Measurements from ENCODE around the gene ESYT2. TPM values are rescaled to one million over a fixed set of nuclear protein-coding genes. Genes with fewer than 3 reads are reported as not detected.

ESYT2 gene
- total RNA-seq, 1 experiment from 2014 or later, result 162 TPM

DNA sequence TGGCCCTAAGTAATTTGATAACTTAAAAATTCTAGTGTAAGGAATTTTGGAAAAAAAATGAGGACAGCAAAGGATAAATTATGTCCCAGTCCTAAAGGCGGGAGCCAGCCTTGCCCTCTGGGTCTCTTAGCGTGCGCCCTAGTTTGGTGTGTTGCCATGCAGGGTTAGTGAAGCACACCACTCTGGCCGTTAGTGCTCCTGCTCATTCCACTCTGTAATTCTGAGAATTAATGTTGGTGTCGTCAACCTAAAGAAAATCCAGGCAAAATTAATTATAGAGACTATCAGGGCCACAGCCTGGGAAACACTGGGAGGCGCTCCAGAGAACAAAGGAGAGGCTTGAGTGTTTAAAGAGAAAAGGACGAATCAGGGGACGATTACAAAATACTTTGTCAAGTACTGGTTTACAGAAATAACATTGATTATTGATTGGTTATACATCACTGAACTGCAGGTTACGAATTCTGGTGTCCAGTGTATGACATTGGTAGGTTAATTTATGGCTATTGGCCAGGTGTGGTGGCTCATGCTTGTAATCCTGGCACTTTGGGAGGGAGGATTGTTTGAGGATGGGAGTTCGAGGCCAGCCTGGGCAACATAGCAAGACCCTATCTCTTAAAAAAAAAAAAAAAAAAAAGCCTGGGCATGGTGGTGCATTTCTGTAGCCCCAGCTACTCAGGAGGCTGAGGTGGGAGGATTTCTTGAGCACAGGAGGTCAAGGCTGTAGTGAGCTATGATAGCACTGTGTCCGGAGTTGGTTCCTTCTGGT is 32.8 kb upstream of the ESYT2 start:
- POLR2A ChIA-PET (ENCODE audit: unreplicated experiment), result no interaction called here

GRCh38 chr7:158861004-158861787 is 31.9 kb upstream of the ESYT2 start:
- BruUV-seq (replicated peaks), result no TSS peak
- POLR2A ChIA-PET (ENCODE audit: unreplicated experiment), result interaction anchor here (0.5 to 0.6 kb wide), 2 partner anchors 78 to 97 kb away, joined by 6 read pairs; no protein-coding TSS in a partner anchor
- peaks cover 57% of the 10 kb centered on the region for H3F3A ChIP-seq (ENCODE audit: insufficient read depth, low read depth)
- DNase-seq, result no peak
- 0 out of 2 replicates have a peak, but pooled peaks cover 4% of the 10 kb centered on the region for H3K36me3 ChIP-seq (ENCODE audit: low read depth)
- peaks cover 42% of the 10 kb centered on the region for H3K4me1 ChIP-seq (replicated peaks; ENCODE audit: insufficient read depth)
- no peaks in the 10 kb centered on the region for H3K9me2 ChIP-seq (ENCODE audit: insufficient read depth)
- H3K4me3 ChIP-seq, result no peak overlapping the region
- no peak for TF ChIP-seq EZH2 (IDR thresholded peaks at IDR 0.05; ENCODE audit: low read depth)
- TF ChIP-seq, protein P1, sequence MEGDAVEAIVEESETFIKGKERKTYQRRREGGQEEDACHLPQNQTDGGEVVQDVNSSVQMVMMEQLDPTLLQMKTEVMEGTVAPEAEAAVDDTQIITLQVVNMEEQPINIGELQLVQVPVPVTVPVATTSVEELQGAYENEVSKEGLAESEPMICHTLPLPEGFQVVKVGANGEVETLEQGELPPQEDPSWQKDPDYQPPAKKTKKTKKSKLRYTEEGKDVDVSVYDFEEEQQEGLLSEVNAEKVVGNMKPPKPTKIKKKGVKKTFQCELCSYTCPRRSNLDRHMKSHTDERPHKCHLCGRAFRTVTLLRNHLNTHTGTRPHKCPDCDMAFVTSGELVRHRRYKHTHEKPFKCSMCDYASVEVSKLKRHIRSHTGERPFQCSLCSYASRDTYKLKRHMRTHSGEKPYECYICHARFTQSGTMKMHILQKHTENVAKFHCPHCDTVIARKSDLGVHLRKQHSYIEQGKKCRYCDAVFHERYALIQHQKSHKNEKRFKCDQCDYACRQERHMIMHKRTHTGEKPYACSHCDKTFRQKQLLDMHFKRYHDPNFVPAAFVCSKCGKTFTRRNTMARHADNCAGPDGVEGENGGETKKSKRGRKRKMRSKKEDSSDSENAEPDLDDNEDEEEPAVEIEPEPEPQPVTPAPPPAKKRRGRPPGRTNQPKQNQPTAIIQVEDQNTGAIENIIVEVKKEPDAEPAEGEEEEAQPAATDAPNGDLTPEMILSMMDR (conservative IDR thresholded peaks at IDR 0.05), result no peak
- intact Hi-C loops (cut with micrococcal nuclease; ENCODE audit: unreplicated experiment), result no loop called here
- H2AFZ ChIP-seq, result no peak overlapping the region
- H3K9me3 ChIP-seq (ENCODE audit: insufficient read depth, low read depth), result no peaks in the 10 kb centered on the region
- H3K79me2 ChIP-seq (ENCODE audit: low read depth), result peaks cover 89% of the 10 kb centered on the region
- no peaks in the 10 kb centered on the region for H3K27me3 ChIP-seq (ENCODE audit: insufficient read depth, low read depth)
- H3K4me2 ChIP-seq, result no peak overlapping the region
- H3K27ac ChIP-seq, result no peak overlapping the region
- CTCF ChIA-PET, result no interaction called here
- H4K20me1 ChIP-seq (ENCODE audit: insufficient read depth), result no peaks in the 10 kb centered on the region

More for the DNA sequence above, 32.8 kb upstream of the ESYT2 start:
- intact Hi-C loops (cut with micrococcal nuclease; ENCODE audit: unreplicated experiment), result no loop called here
- Histone ChIP-seq H3K9me3 (ENCODE audit: insufficient read depth, low read depth) (no peaks in the 10 kb centered on the region), H4K20me1 (ENCODE audit: insufficient read depth) (no peaks in the 10 kb centered on the region), H3K79me2 (ENCODE audit: low read depth) (peaks cover 90% of the 10 kb centered on the region), H3K4me2 (no peak overlapping the region), H2AFZ (no peak overlapping the region), H3K4me1 (replicated peaks; ENCODE audit: insufficient read depth) (peaks cover 41% of the 10 kb centered on the region), H3K27ac (no peak overlapping the region), H3K9me2 (ENCODE audit: insufficient read depth) (no peaks in the 10 kb centered on the region), H3F3A (ENCODE audit: insufficient read depth, low read depth) (peaks cover 57% of the 10 kb centered on the region), H3K4me3 (no peak overlapping the region), H3K36me3 (ENCODE audit: low read depth) (0 out of 2 replicates have a peak, but pooled peaks cover 4% of the 10 kb centered on the region), H3K27me3 (ENCODE audit: insufficient read depth, low read depth) (no peaks in the 10 kb centered on the region)
- DNase-seq, result no peak
- CTCF ChIA-PET, result no interaction called here
- no TSS peak for BruUV-seq (replicated peaks)
- no peak for TF ChIP-seq EZH2 (IDR thresholded peaks at IDR 0.05; ENCODE audit: low read depth)
- TF ChIP-seq, protein P1 (conservative IDR thresholded peaks at IDR 0.05), result no peak

GRCh38 chr7:158860394-158860793 is 31.1 kb upstream of the ESYT2 start:
- Histone ChIP-seq H3K4me2 (no peak overlapping the region), H3K27me3 (ENCODE audit: insufficient read depth, low read depth) (no peaks in the 10 kb centered on the region), H3K4me3 (no peak overlapping the region), H4K20me1 (ENCODE audit: insufficient read depth) (no peaks in the 10 kb centered on the region), H3K9me3 (ENCODE audit: insufficient read depth, low read depth) (no peaks in the 10 kb centered on the region), H3K9me2 (ENCODE audit: insufficient read depth) (no peaks in the 10 kb centered on the region), H3F3A (ENCODE audit: insufficient read depth, low read depth) (peaks cover 57% of the 10 kb centered on the region), H3K79me2 (ENCODE audit: low read depth) (peaks cover 81% of the 10 kb centered on the region), H3K27ac (no peak overlapping the region), H3K4me1 (replicated peaks; ENCODE audit: insufficient read depth) (peaks cover 45% of the 10 kb centered on the region), H2AFZ (no peak overlapping the region), H3K36me3 (ENCODE audit: low read depth) (0 out of 2 replicates have a peak, but pooled peaks cover 4% of the 10 kb centered on the region)
- no TSS peak for BruUV-seq (replicated peaks)
- intact Hi-C loops (cut with micrococcal nuclease; ENCODE audit: unreplicated experiment), result no loop called here
- TF ChIP-seq, protein P1 (conservative IDR thresholded peaks at IDR 0.05), result no peak
- DNase-seq, result no peak
- ChIA-PET CTCF (no interaction called here), POLR2A (ENCODE audit: unreplicated experiment) (interaction anchor here (0.6 to 0.7 kb wide), 3 partner anchors 31 to 96 kb away, joined by 5 to 7 read pairs (median 6); partner anchors contain the start of gene ESYT2)
